GM18507 (cell line): ENCODE measurements around the gene HAO2.
"Not testable (repeated sequence)": the region's sequence is repeated elsewhere in the genome, so short reads cannot be mapped to it uniquely, and the experiment has no call there.

Experiments used
- DNase-seq: peaks from one replicate; pipeline ENCODE4 v3.0.0; 2011; ENCODE audit warnings: low read depth; ENCODE audit not compliant: insufficient read length; ENCODE audit errors: extremely low spot score
- FAIRE-seq: peaks from 2 replicates; lab custom pipeline; 2011; peaks lifted over from hg19 to GRCh38; lab: Jason Lieb, UNC

HAO2 gene

DNA sequence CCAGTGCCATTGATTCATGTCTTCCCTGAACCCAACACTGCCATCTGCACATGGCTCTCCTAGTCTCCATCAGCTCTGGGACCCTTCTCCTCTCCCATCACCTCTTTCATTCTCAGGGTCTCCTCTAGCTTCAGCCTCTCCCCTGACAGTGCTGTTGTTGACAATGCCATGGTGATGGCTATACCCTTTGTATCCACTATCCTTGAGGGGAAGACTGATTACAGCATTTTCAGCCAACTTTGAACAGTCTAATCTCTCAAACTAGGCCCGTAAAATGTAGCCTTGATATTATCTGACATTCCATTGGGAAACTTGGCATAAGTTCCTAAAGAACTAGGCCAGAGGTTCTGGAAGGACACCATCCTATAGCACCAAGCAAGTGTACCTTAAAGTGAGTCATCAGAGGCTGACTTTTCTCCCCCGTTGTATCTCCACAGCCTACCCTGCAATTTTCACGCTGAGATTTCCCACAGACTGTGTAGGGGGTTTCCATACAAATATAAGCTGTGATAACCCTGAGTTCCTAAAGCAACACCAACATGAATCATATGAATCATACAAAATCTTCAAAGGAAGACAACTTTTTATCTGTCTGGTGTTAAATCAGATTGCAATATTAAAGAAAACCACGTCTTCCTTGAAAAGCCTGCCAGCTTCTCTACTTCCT, 5.8 kb downstream of the HAO2 start:
- no peak for FAIRE-seq
- no peak for DNase-seq

GRCh38 chr1:119375366-119375765, 6.8 kb downstream of the HAO2 start:
- FAIRE-seq: no peak
- no peak for DNase-seq

DNA sequence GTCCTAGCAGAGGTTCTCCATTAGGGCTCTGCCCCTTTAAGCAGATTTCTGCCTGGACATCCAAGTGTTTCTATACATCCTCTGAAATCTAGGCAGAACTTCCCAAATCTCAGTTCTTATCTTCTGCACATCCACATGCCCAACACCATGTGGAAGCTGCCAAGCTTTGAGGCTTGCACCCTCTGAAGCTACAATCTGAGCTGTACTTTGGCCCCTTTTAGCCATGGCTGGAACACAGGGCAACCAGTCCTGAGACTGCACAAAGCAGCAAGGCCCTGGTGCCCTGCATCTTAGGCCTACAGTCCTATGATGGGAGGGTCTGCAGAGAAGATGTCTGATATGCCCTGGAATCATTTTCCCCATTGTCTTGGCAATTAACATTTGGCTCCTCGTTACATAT, 8.0 kb downstream of the HAO2 start:
- FAIRE-seq: no peak

GRCh38 chr1:119377594-119377993, 9.0 kb downstream of the HAO2 start:
- FAIRE-seq, DNase-seq: not testable (repeated sequence)

More for the DNA sequence above, 8.0 kb downstream of the HAO2 start:
- no peak for DNase-seq

- no peak for FAIRE-seq
- DNase-seq: no peak
Measured at GRCh38 chr1:119379117-119379516, 10.5 kb downstream of the HAO2 start.

DNA sequence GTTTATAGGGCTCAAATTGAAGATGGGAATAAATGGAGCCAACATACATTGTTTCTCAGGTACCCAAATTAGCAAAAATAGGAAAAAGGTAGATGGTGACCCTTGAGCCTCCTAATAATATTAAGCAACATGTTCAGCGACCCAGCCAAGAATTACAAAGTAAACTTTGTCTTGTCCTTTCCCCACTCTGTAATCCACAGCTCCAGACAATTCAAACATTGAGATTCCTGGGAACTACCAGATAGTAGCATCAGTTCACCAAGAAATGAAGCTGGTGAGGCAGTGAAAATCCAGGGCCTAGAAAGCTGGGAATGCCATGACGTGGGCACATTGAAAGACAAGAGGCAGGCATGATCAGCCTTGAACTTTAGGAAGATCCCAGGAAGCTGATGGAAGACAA, 11.7 kb downstream of the HAO2 start:
- no peak for DNase-seq
- no peak for FAIRE-seq

DNA sequence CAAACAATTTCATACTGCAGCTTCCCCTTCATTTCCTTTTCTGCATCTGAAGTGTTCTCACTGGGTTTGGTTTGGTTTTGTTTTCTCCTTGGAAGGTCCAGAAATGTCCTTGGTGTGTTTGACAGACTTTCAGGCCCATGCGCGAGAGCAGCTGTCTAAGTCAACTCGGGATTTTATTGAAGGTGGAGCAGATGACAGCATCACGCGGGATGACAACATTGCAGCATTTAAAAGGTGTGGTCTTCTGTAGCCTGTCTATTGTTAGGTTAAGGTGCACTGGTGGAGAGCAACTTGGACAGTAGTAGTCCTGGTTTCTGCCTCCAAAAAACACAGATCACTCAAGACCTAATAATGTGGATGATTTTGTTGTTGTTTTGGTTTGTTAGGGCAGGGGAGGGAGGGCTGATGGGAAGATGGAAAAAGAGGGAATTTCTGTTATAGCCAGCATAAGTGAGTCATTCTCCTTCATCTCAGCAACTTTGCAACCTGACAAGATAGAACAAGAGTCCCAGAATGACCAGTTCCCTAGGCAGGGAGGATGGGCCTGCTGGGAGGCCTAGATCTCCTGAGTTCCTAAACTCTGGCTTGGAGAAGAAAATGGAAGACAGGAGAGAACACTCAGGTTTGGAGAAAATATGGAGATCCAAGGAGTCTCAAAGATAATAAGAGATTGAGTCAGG, 12.5 kb downstream of the HAO2 start:
- DNase-seq: no peak
- FAIRE-seq: no peak

- DNase-seq (no peak), FAIRE-seq (no peak)
Measured at GRCh38 chr1:119384591-119384990, 16.0 kb downstream of the HAO2 start.

DNA sequence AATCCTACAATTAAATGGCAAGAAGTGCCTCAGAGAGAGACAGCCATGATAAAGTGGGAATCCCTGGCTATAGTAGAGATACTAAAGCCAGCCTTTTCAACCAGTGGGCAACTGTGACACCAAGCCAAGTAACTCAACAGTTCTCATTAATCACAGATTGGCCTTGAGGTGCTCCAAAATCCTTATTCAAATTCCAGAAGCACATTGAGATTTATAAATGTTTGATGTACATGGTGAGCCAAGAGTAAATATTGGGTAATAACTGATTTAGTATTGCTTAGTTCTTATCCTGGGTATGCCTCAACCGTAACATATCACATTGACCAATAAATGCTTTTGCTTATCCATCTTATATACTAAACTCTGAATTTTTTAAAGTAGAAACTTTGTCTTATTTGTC, 17.1 kb downstream of the HAO2 start:
- FAIRE-seq (no peak), DNase-seq (no peak)

- FAIRE-seq: no peak
- DNase-seq: no peak
Measured at GRCh38 chr1:119387858-119388257, 19.3 kb downstream of the HAO2 start.

GRCh38 chr1:119388450-119388849, 19.9 kb downstream of the HAO2 start:
- no peak for FAIRE-seq
- no peak for DNase-seq

- DNase-seq (no peak), FAIRE-seq (no peak)
Measured at GRCh38 chr1:119390526-119390925, 21.9 kb downstream of the HAO2 start.

DNA sequence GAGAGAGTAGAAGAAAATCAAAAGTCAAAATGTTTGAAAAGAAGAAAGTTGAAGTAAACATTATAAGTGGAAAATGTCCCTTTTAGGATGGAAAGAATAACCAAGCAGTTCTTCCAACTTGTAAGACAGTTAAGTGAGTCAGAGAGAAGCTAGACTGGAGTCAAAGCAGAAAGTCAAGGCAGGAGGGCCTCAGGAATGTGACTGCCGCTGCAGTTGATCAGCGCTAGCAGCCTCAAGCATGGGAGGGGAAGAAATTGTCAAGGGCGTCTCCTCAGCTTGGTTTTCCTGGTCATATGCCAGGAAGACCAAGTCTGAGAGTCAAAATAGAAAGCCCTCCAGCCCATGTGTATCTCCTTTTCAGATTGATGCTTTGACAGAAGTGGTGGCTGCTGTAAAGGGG, 23.2 kb downstream of the HAO2 start:
- no peak for FAIRE-seq

GRCh38 chr1:119394085-119394484, 25.5 kb downstream of the HAO2 start:
- FAIRE-seq (no peak), DNase-seq (no peak)

More for the DNA sequence above, 23.2 kb downstream of the HAO2 start:
- DNase-seq: no peak

GRCh38 chr1:119396982-119397381, 28.4 kb downstream of the HAO2 start:
- DNase-seq (no peak), FAIRE-seq (no peak)

- no peak for DNase-seq
- FAIRE-seq: no peak
Measured at GRCh38 chr1:119397986-119398385, 29.4 kb downstream of the HAO2 start.

DNA sequence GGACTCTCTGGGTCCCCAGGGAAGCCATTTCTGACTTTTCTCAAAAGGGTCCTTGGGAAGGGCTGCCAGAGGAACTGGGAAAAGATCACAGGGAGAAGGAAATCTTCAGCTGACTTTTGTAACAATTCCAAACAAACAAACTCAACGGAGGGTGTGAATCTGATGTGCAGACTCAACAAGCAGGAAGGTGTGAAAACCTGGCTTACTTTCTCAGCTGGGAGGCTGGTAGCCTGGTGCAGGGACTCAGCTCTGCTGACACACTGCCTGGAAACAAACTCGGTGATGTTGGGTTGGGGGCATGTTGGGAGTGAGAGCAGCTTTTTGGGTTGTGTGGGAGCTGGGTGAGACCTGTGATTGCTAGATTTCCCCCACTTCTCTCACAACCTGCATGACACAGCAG, 36.2 kb downstream of the HAO2 start:
- FAIRE-seq: no peak

DNA sequence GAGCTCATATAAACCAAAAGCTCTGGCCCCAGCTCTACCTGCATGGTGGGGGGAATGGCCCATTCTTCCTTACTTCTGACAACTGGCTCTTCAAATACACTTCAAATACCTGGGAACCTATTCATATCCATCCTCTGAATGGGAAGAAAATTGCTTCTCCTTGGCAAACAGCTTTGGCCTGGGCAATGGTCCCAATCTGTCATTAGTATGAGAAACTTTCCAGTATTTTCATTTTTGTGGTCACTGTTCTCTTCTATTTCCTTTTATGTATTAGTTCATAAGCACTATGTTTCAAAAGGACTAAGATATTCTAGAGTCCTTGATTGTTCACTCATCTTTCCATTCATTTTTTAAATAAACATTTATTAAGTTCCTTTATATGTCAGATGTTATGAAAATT, 41.1 kb downstream of the HAO2 start:
- FAIRE-seq: no peak
- no peak for DNase-seq

More for the DNA sequence above, 36.2 kb downstream of the HAO2 start:
- no peak for DNase-seq

DNA sequence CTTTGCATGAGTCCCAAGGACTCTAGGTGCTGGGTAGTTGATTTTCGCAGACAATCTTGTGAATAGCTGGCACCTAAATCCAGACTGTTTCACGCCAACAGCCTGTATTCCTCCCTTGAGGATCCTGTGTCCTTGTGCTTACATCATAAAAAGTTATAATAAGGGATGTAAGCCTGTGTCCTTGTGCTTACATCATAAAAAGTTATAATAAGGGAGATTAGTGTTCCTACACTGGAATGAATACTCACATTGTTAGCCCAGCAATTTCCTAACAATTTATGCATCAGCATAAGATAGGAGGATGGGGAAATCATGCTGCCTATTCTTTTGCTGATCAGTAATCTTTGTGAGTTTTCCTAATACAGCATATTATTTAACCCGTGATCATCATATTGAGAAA, 42.4 kb downstream of the HAO2 start:
- DNase-seq (no peak), FAIRE-seq (no peak)

GRCh38 chr1:119414950-119415349, 46.4 kb downstream of the HAO2 start, which contains the start of gene HSD3B2:
TSS of gene HSD3B2 (plus strand) at chr1:119415150. CDS start at chr1:119415420, 270 bp downstream.
- DNase-seq: no peak

GRCh38 chr1:119416006-119416640, 47.5 kb downstream of the HAO2 start:
- FAIRE-seq: no peak
- no peak for DNase-seq

More at GRCh38 chr1:119414950-119415349, 46.4 kb downstream of the HAO2 start, which contains the start of gene HSD3B2:
- FAIRE-seq: no peak
